ENCODE measurements around the gene UBE2F.

The UBE2F gene

GRCh38 chr2:237966565-237967462 is at the start of gene UBE2F:
Gene UBE2F, plus strand, starts transcription at chr2:237967014. Its CDS starts 6,094 bp downstream, at chr2:237973108.
- H3K9me3 ChIP-seq (ENCODE audit: insufficient read depth, low read length, severe bottlenecking): peaks cover 11% of the 10 kb centered on the region
- no peaks in the 10 kb centered on the region for H3K27me3 ChIP-seq (ENCODE audit: insufficient read depth, low read length, poor library complexity)
- peaks cover 38% of the 10 kb centered on the region for H3K79me2 ChIP-seq (ENCODE audit: insufficient read depth, low read length)
- peak within 1 kb of the TSS; percentile 61 for H3K9ac ChIP-seq (ENCODE audit: low read depth, low read length)
- H3K27ac ChIP-seq (ENCODE audit: low read length): peak within 1 kb of the TSS; percentile 34
- peak within 1 kb of the TSS; percentile 85 for H3K4me2 ChIP-seq (ENCODE audit: insufficient read depth, low read length)
- ATAC-seq (ENCODE audit: insufficient read depth, low read depth): peak; percentile 98
- peaks cover 22% of the 10 kb centered on the region for H4K20me1 ChIP-seq (ENCODE audit: insufficient read depth, low read length)
- H3K4me1 ChIP-seq (ENCODE audit: insufficient read depth, low read length): peaks cover 33% of the 10 kb centered on the region
- peak within 1 kb of the TSS; percentile 82 for H2AFZ ChIP-seq (ENCODE audit: low read depth, low read length)
- DNase-seq: peak; percentile 97
- peak within 1 kb of the TSS; percentile 56 to 82; a peak in 3 of 4 replicates for H3K4me3 ChIP-seq (ENCODE audit: low read depth in 1 of 2, low read length in 2 of 2)
- H3K36me3 ChIP-seq (ENCODE audit: insufficient read depth, low read length): peaks cover 3% of the 10 kb centered on the region; the same call in 1 of the 2 replicates
- TF ChIP-seq CTCF (IDR thresholded peaks at IDR 0.05; ENCODE audit: borderline replicate concordance, extremely low read depth, low read length, poor library complexity, severe bottlenecking) (no peak), EZH2 (IDR thresholded peaks at IDR 0.05; ENCODE audit: borderline replicate concordance, low read depth, low read length, severe bottlenecking) (no peak)

GRCh38 chr2:237917696-237918374 is 49.0 kb upstream of the UBE2F start:
- no peaks in the 10 kb centered on the region for H3K79me2 ChIP-seq (ENCODE audit: insufficient read depth, low read length)
- DNase-seq: no peak
- no peaks in the 10 kb centered on the region for H3K4me1 ChIP-seq (ENCODE audit: insufficient read depth, low read length)
- H2AFZ ChIP-seq (ENCODE audit: low read depth, low read length): no peak overlapping the region
- no peak overlapping the region for H3K27ac ChIP-seq (ENCODE audit: low read length)
- TF ChIP-seq CTCF (IDR thresholded peaks at IDR 0.05; ENCODE audit: borderline replicate concordance, extremely low read depth, low read length, poor library complexity, severe bottlenecking) (no peak), EZH2 (IDR thresholded peaks at IDR 0.05; ENCODE audit: borderline replicate concordance, low read depth, low read length, severe bottlenecking) (no peak)
- H3K9me3 ChIP-seq (ENCODE audit: insufficient read depth, low read length, severe bottlenecking): no peaks in the 10 kb centered on the region
- no peaks in the 10 kb centered on the region for H3K36me3 ChIP-seq (ENCODE audit: insufficient read depth, low read length)
- H3K27me3 ChIP-seq (ENCODE audit: insufficient read depth, low read length, poor library complexity): no peaks in the 10 kb centered on the region
- no peak overlapping the region for H3K9ac ChIP-seq (ENCODE audit: low read depth, low read length)
- H4K20me1 ChIP-seq (ENCODE audit: insufficient read depth, low read length): no peaks in the 10 kb centered on the region; the same call in 1 of the 2 replicates
- H3K4me3 ChIP-seq (ENCODE audit: low read depth in 1 of 2, low read length in 2 of 2): no peak overlapping the region
- ATAC-seq (ENCODE audit: insufficient read depth, low read depth): no peak
- H3K4me2 ChIP-seq (ENCODE audit: insufficient read depth, low read length): no peak overlapping the region

GRCh38 chr2:237919593-237919992 is 47.2 kb upstream of the UBE2F start:
- Histone ChIP-seq H3K4me3 (ENCODE audit: low read depth in 1 of 2, low read length in 2 of 2) (no peak overlapping the region), H3K79me2 (ENCODE audit: insufficient read depth, low read length) (no peaks in the 10 kb centered on the region), H3K27ac (ENCODE audit: low read length) (no peak overlapping the region), H4K20me1 (ENCODE audit: insufficient read depth, low read length) (no peaks in the 10 kb centered on the region; the same call in 1 of the 2 replicates), H3K36me3 (ENCODE audit: insufficient read depth, low read length) (no peaks in the 10 kb centered on the region), H3K4me2 (ENCODE audit: insufficient read depth, low read length) (no peak overlapping the region), H3K9me3 (ENCODE audit: insufficient read depth, low read length, severe bottlenecking) (no peaks in the 10 kb centered on the region), H3K27me3 (ENCODE audit: insufficient read depth, low read length, poor library complexity) (no peaks in the 10 kb centered on the region), H3K4me1 (ENCODE audit: insufficient read depth, low read length) (no peaks in the 10 kb centered on the region), H2AFZ (ENCODE audit: low read depth, low read length) (no peak overlapping the region), H3K9ac (ENCODE audit: low read depth, low read length) (no peak overlapping the region)
- TF ChIP-seq EZH2 (IDR thresholded peaks at IDR 0.05; ENCODE audit: borderline replicate concordance, low read depth, low read length, severe bottlenecking) (no peak), CTCF (IDR thresholded peaks at IDR 0.05; ENCODE audit: borderline replicate concordance, extremely low read depth, low read length, poor library complexity, severe bottlenecking) (no peak)
- DNase-seq: no peak
- ATAC-seq (ENCODE audit: insufficient read depth, low read depth): no peak

All from DND-41 (cell line).